ENCODE results near the gene PSMG4.

PSMG4 gene

DNA sequence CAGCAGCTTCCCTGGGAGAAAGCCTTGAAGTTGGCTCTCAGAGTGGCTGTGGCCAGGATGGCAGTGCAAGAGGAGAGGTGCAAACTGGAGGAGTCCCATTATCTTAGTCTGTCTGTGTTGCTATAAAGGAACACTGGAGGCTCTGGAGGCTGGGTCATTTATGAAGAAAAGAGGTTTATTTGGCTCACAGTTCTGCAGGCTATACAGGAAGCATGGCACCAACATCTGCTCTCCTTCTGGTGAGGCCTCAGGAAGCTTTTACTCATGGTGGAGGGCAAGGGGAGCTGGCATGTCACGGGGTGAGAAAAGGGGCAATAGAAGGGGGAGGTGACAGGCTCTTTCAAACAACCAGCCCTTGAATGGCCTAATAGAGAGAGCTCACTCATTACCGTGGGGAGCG, 47.1 kb downstream of the PSMG4 start:
- no peak for DNase-seq

DNA sequence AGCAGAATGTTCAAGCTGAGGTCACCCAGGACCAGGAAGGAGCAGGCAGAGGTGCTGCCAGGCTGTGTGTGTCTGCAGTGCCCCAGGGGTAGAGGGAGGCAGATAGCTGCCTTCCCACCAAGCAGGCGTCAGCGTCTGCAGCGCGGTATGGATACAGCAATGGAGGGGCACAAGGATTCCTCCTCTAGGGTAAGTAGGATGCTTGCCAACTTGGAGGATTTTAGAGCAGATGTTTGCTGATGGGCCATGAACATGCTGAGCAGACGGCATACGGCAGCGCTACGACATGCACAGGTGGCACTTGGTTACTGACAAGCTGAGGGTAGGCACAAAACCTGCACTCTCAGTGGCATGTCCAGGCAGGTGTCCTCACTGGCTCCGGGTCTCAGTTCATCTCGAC, 48.1 kb downstream of the PSMG4 start:
- no peak for DNase-seq

DNA sequence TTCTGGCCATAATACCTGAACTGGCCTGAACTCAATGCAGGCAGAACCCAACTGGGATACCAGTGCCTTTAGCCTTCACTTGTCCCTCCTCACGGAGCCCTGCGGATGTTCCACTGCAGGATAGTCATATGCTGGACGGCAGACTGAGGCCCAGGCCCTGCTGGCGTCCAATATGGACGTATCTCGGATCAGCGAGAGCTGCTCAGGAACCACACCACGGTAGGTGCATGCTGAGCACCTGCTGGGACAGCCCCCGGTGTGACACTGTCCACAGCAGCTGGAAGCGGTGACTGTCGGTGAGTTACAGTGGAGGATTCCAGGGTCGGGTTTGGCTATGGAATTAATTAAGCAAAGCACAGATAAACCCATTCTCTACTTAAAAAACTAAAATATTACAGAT, 48.7 kb downstream of the PSMG4 start:
- no peak for DNase-seq

DNA sequence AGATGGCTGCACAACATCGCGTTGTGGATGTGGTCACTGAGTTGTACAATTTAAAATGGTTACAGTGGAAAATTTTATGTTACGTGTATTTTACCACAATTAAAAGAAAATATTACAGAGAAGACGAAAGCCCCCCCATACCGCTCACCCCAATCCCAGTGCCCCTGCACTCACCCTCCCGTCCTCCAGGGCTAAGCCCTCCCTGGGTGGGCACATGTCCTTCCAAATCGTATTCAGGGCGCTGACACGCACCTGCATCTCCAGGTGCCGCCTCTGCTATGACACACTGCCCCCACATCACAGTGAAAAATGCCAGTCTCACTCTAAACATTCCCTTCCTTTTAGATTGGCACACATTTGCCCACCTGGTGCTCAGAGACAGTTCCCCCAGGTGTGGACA, 49.4 kb downstream of the PSMG4 start:
- DNase-seq, result no peak

DNA sequence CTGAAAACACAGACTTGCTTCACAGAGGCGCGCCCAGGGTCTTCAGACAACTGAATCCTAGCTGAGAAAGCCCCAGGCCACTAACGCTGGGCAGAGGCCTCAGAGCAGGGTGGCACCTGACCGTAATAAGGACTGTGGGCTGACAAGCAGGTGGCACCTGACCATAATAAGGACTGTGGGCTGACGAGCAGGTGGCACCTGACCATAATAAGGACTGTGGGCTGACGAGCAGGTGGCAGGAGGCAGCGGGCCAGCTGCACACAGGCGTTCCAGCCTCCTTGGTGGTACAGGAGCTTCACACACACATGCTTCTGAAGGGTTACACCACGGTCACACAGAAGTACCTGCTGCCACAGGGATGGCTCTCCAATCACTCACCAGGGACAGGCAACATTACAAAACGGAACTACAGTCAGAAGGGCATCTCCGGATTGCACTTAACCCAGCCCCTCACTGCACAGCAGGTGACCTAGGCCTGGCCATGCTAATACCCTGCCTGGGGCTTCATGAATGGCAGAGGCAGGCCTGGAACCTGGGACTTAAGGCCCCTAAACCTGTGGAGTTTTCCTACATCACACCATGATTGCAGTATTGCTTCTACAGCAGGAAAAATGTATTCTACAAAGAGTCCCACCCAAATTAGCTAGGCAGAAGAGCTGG, 50.8 kb downstream of the PSMG4 start:
- DNase-seq, result no peak

DNA sequence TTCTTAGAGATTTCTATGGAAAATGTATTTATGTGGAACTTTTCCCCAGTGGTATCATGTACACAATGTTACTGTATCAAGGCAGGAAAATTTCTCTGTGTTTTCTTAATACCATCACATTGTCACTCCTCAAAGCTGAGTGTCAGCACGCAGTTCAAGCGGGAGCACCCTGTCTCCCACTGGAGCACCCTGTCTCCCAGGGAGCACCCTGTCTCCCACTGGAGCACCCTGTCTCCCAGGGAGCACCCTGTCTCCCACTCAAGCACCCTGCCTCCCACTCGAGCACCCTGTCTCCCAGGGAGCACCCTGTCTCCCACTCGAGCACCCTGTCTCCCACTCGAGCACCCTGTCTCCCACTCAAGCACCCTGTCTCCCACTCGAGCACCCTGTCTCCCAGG, 51.3 kb downstream of the PSMG4 start:
- no peak for DNase-seq

DNA sequence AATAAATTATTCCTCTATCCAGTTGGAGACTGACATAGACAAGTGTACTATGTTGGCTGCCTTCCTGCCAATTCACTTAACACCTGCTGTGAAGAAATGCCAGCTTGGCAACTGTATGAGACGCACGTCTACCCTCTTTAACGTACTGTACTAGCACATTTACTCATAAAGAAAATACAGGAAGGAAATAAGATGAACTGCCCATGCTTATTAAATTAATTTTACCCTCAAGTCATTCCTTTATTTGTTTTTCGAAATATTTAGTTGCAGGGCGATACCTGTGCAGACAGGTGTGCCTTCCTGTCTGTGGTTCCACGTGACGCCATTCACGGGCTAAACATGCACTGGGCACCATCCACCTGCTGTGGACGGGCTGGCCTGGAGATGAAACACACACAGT, 52.0 kb downstream of the PSMG4 start:
- no peak for DNase-seq

DNA sequence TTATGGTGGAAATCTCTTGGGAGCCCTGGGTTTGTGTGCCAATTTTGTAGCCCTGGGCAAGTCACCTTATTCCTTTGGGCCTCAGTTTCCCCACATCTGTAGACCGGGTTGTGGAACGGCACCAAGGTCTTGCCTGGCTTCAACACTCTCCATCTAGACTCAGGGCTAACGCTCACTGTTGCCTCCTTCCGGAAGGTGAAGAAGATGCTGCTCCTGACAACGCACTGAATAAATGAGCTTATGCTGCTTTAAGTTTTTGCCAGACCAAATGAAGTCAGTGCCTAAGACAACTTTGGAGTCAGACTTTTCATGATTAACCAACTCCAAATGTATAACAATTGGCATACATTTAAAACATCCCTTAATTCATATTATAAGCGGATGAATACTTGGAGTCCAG, 53.1 kb downstream of the PSMG4 start:
- DNase-seq, result no peak

DNA sequence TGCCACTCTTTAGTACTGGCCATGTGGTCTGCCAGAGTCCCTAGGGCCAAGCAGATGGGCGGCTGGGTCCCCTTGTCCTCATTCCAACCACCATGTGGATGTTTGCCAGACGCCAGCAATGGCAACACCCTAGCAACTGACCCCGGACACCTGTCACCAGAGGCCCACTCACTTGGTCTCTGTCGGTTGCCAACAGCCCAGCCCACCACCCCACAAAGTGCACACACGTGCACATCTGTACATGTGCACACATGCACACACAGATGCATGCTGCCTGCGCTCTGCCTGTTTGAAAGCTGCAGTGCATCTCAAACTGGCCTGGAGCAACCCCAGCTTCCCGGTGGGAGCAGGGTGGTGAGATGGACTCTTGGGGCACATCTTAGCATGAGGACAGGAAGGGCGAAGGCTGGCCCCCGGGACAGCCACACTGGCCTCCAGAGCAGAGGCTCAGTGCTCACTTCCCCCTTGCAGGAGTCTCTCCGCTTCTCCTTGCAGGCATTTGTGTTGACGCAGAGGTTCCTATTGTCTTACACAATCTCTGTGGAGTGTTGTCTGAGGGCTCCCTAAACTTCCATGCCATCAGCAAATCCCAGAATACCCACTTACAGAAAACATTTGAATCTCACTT, 54.0 kb downstream of the PSMG4 start:
- peak in 2 of 58 donors; percentile 28 to 49 for DNase-seq

DNA sequence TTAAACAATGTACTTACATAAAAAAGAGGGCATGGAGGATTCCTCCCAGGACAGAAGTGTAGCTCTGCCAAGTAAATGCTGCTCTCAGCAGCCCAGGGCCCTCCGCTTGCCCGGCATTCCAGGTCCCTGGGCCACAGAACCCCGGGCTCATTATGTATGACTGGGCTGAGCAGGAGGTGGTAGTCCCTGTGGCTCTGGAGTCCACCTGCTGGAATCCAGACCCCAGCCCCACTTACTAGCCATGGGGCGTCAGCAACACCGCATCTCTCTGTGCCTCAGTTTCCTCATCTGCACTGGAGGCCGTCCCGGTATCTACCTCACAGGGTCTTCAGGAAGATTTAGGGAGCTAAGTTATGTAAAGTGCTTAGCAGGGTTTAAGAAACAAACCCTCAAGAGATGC, 55.4 kb downstream of the PSMG4 start:
- DNase-seq, result no peak

DNA sequence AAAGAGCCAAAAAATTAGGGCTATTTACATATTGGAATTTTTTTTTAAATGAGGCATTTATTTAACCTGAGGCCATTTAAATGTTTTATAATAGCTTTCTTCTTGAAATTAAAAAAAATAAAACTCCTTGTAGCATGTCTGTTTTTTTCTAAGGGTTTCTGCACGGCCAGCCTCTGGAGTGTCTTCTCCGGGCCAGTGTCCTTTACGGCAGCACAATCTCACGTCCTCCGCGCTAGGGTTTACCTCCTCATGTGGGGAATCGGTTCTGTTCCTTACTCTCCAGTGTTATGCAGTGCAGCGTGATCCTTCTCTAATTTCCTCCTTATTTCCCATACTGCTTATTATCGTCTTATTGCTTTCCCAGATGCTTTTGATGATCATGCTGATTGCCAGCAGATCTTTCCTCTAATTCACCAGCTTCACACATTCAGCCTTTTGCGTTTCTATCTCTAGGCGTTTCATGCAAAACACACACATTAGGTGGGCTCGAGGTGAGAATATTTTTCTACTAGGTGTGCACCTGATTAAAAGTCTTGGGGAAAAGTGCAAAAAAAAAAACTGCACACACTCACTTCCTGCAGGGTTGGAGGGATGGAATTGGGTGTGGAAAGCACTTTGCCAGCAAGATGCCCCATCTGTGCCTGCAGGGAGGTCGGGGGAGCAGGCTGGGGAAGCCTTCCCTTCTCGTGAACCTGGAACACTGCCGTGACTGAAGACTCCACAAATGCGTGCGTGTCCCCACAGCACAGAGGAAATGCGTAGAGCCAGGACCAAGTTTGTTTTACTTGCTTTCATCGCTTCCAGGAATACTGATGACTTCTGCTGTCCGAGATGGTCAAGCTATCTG, 56.1 kb downstream of the PSMG4 start:
- DNase-seq, result no peak

DNA sequence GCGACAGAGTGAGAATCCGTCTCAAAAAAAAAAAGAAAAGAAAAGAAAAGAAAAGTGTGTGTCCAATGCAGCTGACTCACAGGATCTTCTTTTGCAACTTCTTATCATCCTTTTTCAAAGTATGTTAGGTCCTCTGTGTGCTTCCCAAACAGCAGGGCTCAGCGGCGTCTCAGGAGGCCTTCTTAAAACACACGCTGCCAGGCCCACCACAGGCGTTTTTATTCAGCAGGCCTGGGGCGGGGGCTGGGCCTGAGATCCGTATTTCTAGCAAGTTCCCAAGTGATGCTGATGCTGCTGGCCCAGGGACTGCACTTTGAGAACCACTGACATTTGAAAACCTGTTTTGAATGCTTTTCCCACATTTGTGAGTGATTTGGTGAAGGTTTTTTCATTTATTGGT, 57.1 kb downstream of the PSMG4 start:
- no peak for DNase-seq

DNA sequence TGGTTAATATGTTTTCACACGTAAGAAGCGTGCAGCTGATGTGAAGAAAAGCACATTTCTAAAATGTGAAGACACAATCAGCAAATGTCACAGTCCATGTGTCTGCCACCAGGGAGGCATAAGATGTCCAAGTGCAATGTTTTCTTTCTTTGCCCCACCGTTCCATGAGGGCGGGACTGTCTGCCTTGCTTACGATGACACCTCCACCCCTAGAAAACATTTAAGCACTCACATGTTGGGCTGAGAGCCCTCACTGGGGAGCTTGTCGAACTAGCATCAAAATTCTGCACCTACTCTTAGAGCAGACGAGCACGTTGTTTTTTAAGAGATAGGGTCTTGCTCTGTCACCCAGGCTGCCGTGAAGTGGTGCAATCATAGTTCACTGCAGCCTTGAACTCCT, 57.6 kb downstream of the PSMG4 start:
- no peak for DNase-seq

DNA sequence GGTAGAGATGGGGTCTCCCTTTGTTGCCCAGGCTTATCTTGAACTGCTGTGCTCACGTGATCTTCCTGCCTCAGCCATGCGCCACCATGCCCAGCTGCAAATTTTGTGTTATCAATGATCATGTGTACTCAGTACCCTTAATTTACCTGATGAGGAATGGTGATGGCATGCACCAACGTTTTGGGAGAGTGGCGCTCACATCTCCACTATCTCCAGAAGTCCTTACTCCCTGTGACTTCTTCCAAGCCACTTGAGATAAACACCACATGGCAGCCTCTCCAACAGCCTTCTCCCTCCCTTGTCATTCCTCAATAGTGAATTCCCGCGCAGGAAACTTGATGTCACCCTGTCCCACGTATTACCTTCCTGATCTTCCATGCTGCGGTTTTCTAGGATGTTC, 58.1 kb downstream of the PSMG4 start:
- DNase-seq, result no peak
